GM18498 (cell line): ENCODE measurements around the gene NR2F6.

Source experiments
- ATAC-seq: cut with Tn5 transposase; IDR thresholded peaks from one replicate; pipeline ENCODE4 v1.9.1; 2021; ENCODE audit warnings: mild to moderate bottlenecking, moderate library complexity; ENCODE audit not compliant: unreplicated experiment

Gene NR2F6

GRCh38 chr19:17240062-17240752, 5.5 kb downstream of the NR2F6 start:
- ATAC-seq, result no peak

- ATAC-seq, result no peak
Observed at GRCh38 chr19:17237747-17238706, 7.7 kb downstream of the NR2F6 start.

- no peak for ATAC-seq
Observed at GRCh38 chr19:17236811-17237543, 8.7 kb downstream of the NR2F6 start.

- ATAC-seq, result no peak
Observed at GRCh38 chr19:17235971-17236777, 9.5 kb downstream of the NR2F6 start.

GRCh38 chr19:17235300-17235970, 10.3 kb downstream of the NR2F6 start:
- ATAC-seq, result no peak

GRCh38 chr19:17234911-17235299, 10.8 kb downstream of the NR2F6 start:
- no peak for ATAC-seq

GRCh38 chr19:17232258-17232657, 13.5 kb downstream of the NR2F6 start:
- ATAC-seq, result no peak

- no peak for ATAC-seq
Observed at GRCh38 chr19:17229890-17230289, 15.8 kb downstream of the NR2F6 start.

- no peak for ATAC-seq
Observed at GRCh38 chr19:17227798-17228367, 17.8 kb downstream of the NR2F6 start.

GRCh38 chr19:17226002-17226933, 19.5 kb downstream of the NR2F6 start, which contains the start of gene OCEL1:
Gene OCEL1, plus strand, starts transcription at chr19:17226226. Its CDS starts 22 bp downstream, at chr19:17226248.
- peak; percentile 96 for ATAC-seq

GRCh38 chr19:17225053-17225452, 20.7 kb downstream of the NR2F6 start:
- no peak for ATAC-seq

GRCh38 chr19:17220207-17220758, 25.4 kb downstream of the NR2F6 start:
- ATAC-seq, result no peak

GRCh38 chr19:17219286-17219685, 26.4 kb downstream of the NR2F6 start:
- ATAC-seq, result no peak

- ATAC-seq, result no peak
Observed at GRCh38 chr19:17216058-17216670, 29.6 kb downstream of the NR2F6 start.

- ATAC-seq, result peak; percentile 82
Observed at GRCh38 chr19:17215127-17215971, 30.4 kb downstream of the NR2F6 start, which contains the start of gene USE1. Gene USE1, plus strand, starts transcription at chr19:17215357. Its CDS starts 49 bp downstream, at chr19:17215406.

GRCh38 chr19:17214508-17215126, 31.1 kb downstream of the NR2F6 start:
- no peak for ATAC-seq
